Measurements from ENCODE around the gene SLC41A3.
A peak's percentile ranks its signal among the peaks of the same experiment; 100 is the strongest.

Gene SLC41A3

GRCh38 chr3:126035362-126036050, 48.4 kb downstream of the SLC41A3 start:
- no peaks in the 10 kb centered on the region for H3K79me2 ChIP-seq (ENCODE audit: control insufficient read depth, insufficient read depth, low read length)
- H3K4me1 ChIP-seq (ENCODE audit: control insufficient read depth, low read depth, low read length) = peaks cover 8% of the 10 kb centered on the region
- no peak overlapping the region for H3K9ac ChIP-seq (ENCODE audit: low read length)
- DNase-seq = no peak
- no peak overlapping the region for H3K18ac ChIP-seq (ENCODE audit: low read length)
- H4K8ac ChIP-seq (ENCODE audit: low read depth, low read length) = no peak overlapping the region
- H3K4me2 ChIP-seq (ENCODE audit: low read length) = no peak overlapping the region
- no peak overlapping the region for H2BK15ac ChIP-seq (replicated peaks; ENCODE audit: low read depth)
- H2BK120ac ChIP-seq (ENCODE audit: low read depth, low read length) = no peak overlapping the region
- no peak overlapping the region for H3K23ac ChIP-seq (ENCODE audit: low read length)
- H3K79me1 ChIP-seq (ENCODE audit: low read length) = no peaks in the 10 kb centered on the region
- H3K4ac ChIP-seq (ENCODE audit: low read depth, low read length) = no peak overlapping the region
- no peak overlapping the region for H2BK5ac ChIP-seq (ENCODE audit: low read length)
- no CpG with 5 or more reads among the region's 12 CpGs for WGBS (ENCODE audit: extremely low coverage, insufficient coverage, low lambda C conversion rate)
- H4K5ac ChIP-seq (ENCODE audit: low read length) = no peak overlapping the region
- no peak overlapping the region for H3K27ac ChIP-seq (ENCODE audit: low read depth, low read length)
- H3K56ac ChIP-seq (ENCODE audit: low read length) = no peak overlapping the region
- no peaks in the 10 kb centered on the region for H3K36me3 ChIP-seq (ENCODE audit: control insufficient read depth, insufficient read depth, low read length)
- H2AK5ac ChIP-seq (ENCODE audit: low read length) = no peak overlapping the region
- H3K4me3 ChIP-seq (ENCODE audit: low read length) = no peak overlapping the region
- H3K27me3 ChIP-seq (ENCODE audit: insufficient read depth, low read length, poor library complexity) = no peaks in the 10 kb centered on the region

GRCh38 chr3:126034481-126035361, 49.2 kb downstream of the SLC41A3 start:
- H3K23ac ChIP-seq (ENCODE audit: low read length) = no peak overlapping the region
- WGBS (ENCODE audit: extremely low coverage, insufficient coverage, low lambda C conversion rate) = no CpG with 5 or more reads among the region's 11 CpGs

GRCh38 chr3:126033765-126034164, 50.2 kb downstream of the SLC41A3 start:
- no peaks in the 10 kb centered on the region for H3K36me3 ChIP-seq (ENCODE audit: control insufficient read depth, insufficient read depth, low read length)
- no peak overlapping the region for H2AK5ac ChIP-seq (ENCODE audit: low read length)
- WGBS (ENCODE audit: extremely low coverage, insufficient coverage, low lambda C conversion rate) = no CpG with 5 or more reads among the region's 5 CpGs
- no peak overlapping the region for H2BK15ac ChIP-seq (replicated peaks; ENCODE audit: low read depth)
- peaks cover 8% of the 10 kb centered on the region for H3K4me1 ChIP-seq (ENCODE audit: control insufficient read depth, low read depth, low read length)
- H4K5ac ChIP-seq (ENCODE audit: low read length) = no peak overlapping the region
- H3K9ac ChIP-seq (ENCODE audit: low read length) = no peak overlapping the region
- no peaks in the 10 kb centered on the region for H3K79me1 ChIP-seq (ENCODE audit: low read length)
- no peak for DNase-seq
- H3K27me3 ChIP-seq (ENCODE audit: insufficient read depth, low read length, poor library complexity) = no peaks in the 10 kb centered on the region
- no peak overlapping the region for H3K18ac ChIP-seq (ENCODE audit: low read length)
- no peak overlapping the region for H3K27ac ChIP-seq (ENCODE audit: low read depth, low read length)
- no peaks in the 10 kb centered on the region for H3K79me2 ChIP-seq (ENCODE audit: control insufficient read depth, insufficient read depth, low read length)
- no peak overlapping the region for H3K56ac ChIP-seq (ENCODE audit: low read length)
- no peak overlapping the region for H2BK120ac ChIP-seq (ENCODE audit: low read depth, low read length)
- H3K4ac ChIP-seq (ENCODE audit: low read depth, low read length) = no peak overlapping the region
- H4K8ac ChIP-seq (ENCODE audit: low read depth, low read length) = no peak overlapping the region
- H3K4me2 ChIP-seq (ENCODE audit: low read length) = no peak overlapping the region
- no peak overlapping the region for H2BK5ac ChIP-seq (ENCODE audit: low read length)
- H3K4me3 ChIP-seq (ENCODE audit: low read length) = no peak overlapping the region
- no peak overlapping the region for H3K23ac ChIP-seq (ENCODE audit: low read length)

More at GRCh38 chr3:126034481-126035361, 49.2 kb downstream of the SLC41A3 start:
- Histone ChIP-seq H3K79me2 (ENCODE audit: control insufficient read depth, insufficient read depth, low read length) (no peaks in the 10 kb centered on the region), H3K9ac (ENCODE audit: low read length) (no peak overlapping the region), H2BK120ac (ENCODE audit: low read depth, low read length) (no peak overlapping the region), H2AK5ac (ENCODE audit: low read length) (no peak overlapping the region), H3K4me1 (ENCODE audit: control insufficient read depth, low read depth, low read length) (peaks cover 8% of the 10 kb centered on the region), H3K27me3 (ENCODE audit: insufficient read depth, low read length, poor library complexity) (no peaks in the 10 kb centered on the region), H4K8ac (ENCODE audit: low read depth, low read length) (no peak overlapping the region), H3K4me3 (ENCODE audit: low read length) (no peak overlapping the region), H2BK5ac (ENCODE audit: low read length) (no peak overlapping the region), H3K56ac (ENCODE audit: low read length) (no peak overlapping the region), H3K36me3 (ENCODE audit: control insufficient read depth, insufficient read depth, low read length) (no peaks in the 10 kb centered on the region), H3K79me1 (ENCODE audit: low read length) (no peaks in the 10 kb centered on the region), H3K4ac (ENCODE audit: low read depth, low read length) (no peak overlapping the region), H3K27ac (ENCODE audit: low read depth, low read length) (no peak overlapping the region), H3K4me2 (ENCODE audit: low read length) (no peak overlapping the region), H2BK15ac (replicated peaks; ENCODE audit: low read depth) (no peak overlapping the region), H3K18ac (ENCODE audit: low read length) (no peak overlapping the region), H4K5ac (ENCODE audit: low read length) (no peak overlapping the region)
- no peak for DNase-seq

GRCh38 chr3:126033051-126033745, 50.7 kb downstream of the SLC41A3 start:
- Histone ChIP-seq H4K5ac (ENCODE audit: low read length) (no peak overlapping the region), H3K18ac (ENCODE audit: low read length) (no peak overlapping the region), H3K4me1 (ENCODE audit: control insufficient read depth, low read depth, low read length) (peaks cover 8% of the 10 kb centered on the region), H3K36me3 (ENCODE audit: control insufficient read depth, insufficient read depth, low read length) (no peaks in the 10 kb centered on the region), H3K4ac (ENCODE audit: low read depth, low read length) (no peak overlapping the region), H2BK15ac (replicated peaks; ENCODE audit: low read depth) (no peak overlapping the region), H3K79me2 (ENCODE audit: control insufficient read depth, insufficient read depth, low read length) (no peaks in the 10 kb centered on the region), H3K79me1 (ENCODE audit: low read length) (no peaks in the 10 kb centered on the region), H3K4me3 (ENCODE audit: low read length) (no peak overlapping the region), H3K23ac (ENCODE audit: low read length) (no peak overlapping the region), H3K4me2 (ENCODE audit: low read length) (no peak overlapping the region), H3K56ac (ENCODE audit: low read length) (no peak overlapping the region), H4K8ac (ENCODE audit: low read depth, low read length) (no peak overlapping the region), H3K9ac (ENCODE audit: low read length) (no peak overlapping the region), H2BK120ac (ENCODE audit: low read depth, low read length) (no peak overlapping the region), H2BK5ac (ENCODE audit: low read length) (no peak overlapping the region), H2AK5ac (ENCODE audit: low read length) (no peak overlapping the region), H3K27ac (ENCODE audit: low read depth, low read length) (no peak overlapping the region), H3K27me3 (ENCODE audit: insufficient read depth, low read length, poor library complexity) (no peaks in the 10 kb centered on the region)
- no CpG with 5 or more reads among the region's 3 CpGs for WGBS (ENCODE audit: extremely low coverage, insufficient coverage, low lambda C conversion rate)
- DNase-seq = no peak

- H3K36me3 ChIP-seq (ENCODE audit: control insufficient read depth, insufficient read depth, low read length) = no peaks in the 10 kb centered on the region
- H3K18ac ChIP-seq (ENCODE audit: low read length) = no peak overlapping the region
- no peak overlapping the region for H3K9ac ChIP-seq (ENCODE audit: low read length)
- peak; percentile 62 for DNase-seq
- H3K79me2 ChIP-seq (ENCODE audit: control insufficient read depth, insufficient read depth, low read length) = no peaks in the 10 kb centered on the region
- H4K5ac ChIP-seq (ENCODE audit: low read length) = no peak overlapping the region
- H3K4me1 ChIP-seq (ENCODE audit: control insufficient read depth, low read depth, low read length) = peaks cover 8% of the 10 kb centered on the region
- H3K4me2 ChIP-seq (ENCODE audit: low read length) = no peak overlapping the region
- H3K56ac ChIP-seq (ENCODE audit: low read length) = peak overlapping the region; percentile 30
- H3K4me3 ChIP-seq (ENCODE audit: low read length) = no peak overlapping the region
- H3K23ac ChIP-seq (ENCODE audit: low read length) = no peak overlapping the region
- H2BK120ac ChIP-seq (ENCODE audit: low read depth, low read length) = no peak overlapping the region
- no peaks in the 10 kb centered on the region for H3K27me3 ChIP-seq (ENCODE audit: insufficient read depth, low read length, poor library complexity)
- H2AK5ac ChIP-seq (ENCODE audit: low read length) = no peak overlapping the region
- no peak overlapping the region for H2BK5ac ChIP-seq (ENCODE audit: low read length)
- no peaks in the 10 kb centered on the region for H3K79me1 ChIP-seq (ENCODE audit: low read length)
- WGBS (ENCODE audit: extremely low coverage, insufficient coverage, low lambda C conversion rate) = no CpG with 5 or more reads among the region's 9 CpGs
- H2BK15ac ChIP-seq (replicated peaks; ENCODE audit: low read depth) = no peak overlapping the region
- H3K4ac ChIP-seq (ENCODE audit: low read depth, low read length) = no peak overlapping the region
- H4K8ac ChIP-seq (ENCODE audit: low read depth, low read length) = no peak overlapping the region
- no peak overlapping the region for H3K27ac ChIP-seq (ENCODE audit: low read depth, low read length)
Measured at GRCh38 chr3:126031981-126032471, 51.9 kb downstream of the SLC41A3 start.

Data from mesendoderm (in vitro differentiated cells).